SK-N-SH treated with all-trans-retinoic acid at 6 μM for 48 hours (cell line): ENCODE measurements around the gene FBXW4.

Experiments used
- ARNTL ChIP-seq: fragments of 450-650 bp; formaldehyde crosslinking; IDR thresholded peaks from 2 replicates; pipeline ENCODE4 v1.5.0; 2020; ENCODE audit warnings: low read depth, mild to moderate bottlenecking, moderate library complexity, borderline replicate concordance
- CSDC2 ChIP-seq: fragments of 250-450 bp; sonication (Bioruptor Pico); IDR thresholded peaks from 2 replicates; pipeline ENCODE4 v1.5.0; 2020; ENCODE audit warnings: mild to moderate bottlenecking, moderate library complexity
- ESRRG ChIP-seq: fragments of 250-450 bp; sonication (Bioruptor Pico); IDR thresholded peaks from 2 replicates; pipeline ENCODE4 v1.6.1; 2021; ENCODE audit warnings: mild to moderate bottlenecking
- RARB ChIP-seq: fragments of 250-450 bp; sonication (Bioruptor Pico); IDR thresholded peaks from 2 replicates; pipeline ENCODE4 v1.8.0; 2021; ENCODE audit warnings: mild to moderate bottlenecking, moderate library complexity
- ZNF565 ChIP-seq: fragments of 450-650 bp; formaldehyde crosslinking; conservative IDR thresholded peaks from 2 replicates; pipeline ENCODE4 v1.5.0; 2020; ENCODE audit warnings: low read depth, mild to moderate bottlenecking, moderate library complexity
- TF ChIP-seq, protein P1 (sequence below): fragments of 250-450 bp; sonication (Bioruptor Pico); IDR thresholded peaks from 2 replicates; pipeline ENCODE4 v1.8.0; 2020; ENCODE audit warnings: mild to moderate bottlenecking, moderate library complexity, borderline replicate concordance

DNA sequence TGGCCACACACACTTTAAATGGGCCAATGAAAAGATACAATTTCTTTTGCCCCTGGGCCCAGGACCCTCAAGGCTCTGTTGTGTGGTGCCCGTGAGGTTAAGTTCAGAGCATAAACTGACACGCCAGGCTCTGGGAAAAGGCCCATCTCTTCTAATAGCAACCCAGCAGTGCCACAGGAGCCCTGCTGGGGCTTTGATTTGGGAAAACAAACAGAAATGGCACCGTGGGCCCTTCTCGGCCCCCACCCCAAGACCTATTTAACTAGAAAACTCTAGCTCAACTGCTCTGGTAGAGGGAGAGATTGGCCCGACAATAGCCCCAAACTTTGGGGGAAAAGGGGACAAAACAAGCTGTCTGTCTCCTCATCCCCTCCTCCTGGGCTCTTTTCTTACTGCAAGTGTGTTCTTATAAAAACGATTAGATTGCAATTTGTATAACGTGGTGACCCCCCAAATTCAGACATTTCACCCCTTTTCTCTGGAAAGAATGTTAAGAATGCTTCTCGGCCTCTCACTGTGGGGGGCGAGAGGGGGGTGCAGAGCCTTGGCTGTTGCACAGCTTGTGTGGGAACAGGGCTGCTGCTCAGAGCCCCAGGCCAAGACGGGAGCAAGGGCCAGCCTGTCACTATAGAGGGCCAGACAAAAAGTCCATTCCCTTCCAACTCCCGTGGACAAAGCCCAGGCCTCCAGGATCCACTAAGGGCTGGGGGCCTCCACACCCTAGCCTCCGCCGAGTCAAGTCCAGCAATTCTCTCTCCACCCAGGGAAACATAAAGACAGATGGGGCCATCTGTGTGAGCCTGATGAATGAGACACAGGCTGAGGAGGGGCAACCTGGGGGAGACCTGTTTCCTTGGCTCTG lies 80.1 kb downstream of the FBXW4 start:
- TF ChIP-seq, protein P1, sequence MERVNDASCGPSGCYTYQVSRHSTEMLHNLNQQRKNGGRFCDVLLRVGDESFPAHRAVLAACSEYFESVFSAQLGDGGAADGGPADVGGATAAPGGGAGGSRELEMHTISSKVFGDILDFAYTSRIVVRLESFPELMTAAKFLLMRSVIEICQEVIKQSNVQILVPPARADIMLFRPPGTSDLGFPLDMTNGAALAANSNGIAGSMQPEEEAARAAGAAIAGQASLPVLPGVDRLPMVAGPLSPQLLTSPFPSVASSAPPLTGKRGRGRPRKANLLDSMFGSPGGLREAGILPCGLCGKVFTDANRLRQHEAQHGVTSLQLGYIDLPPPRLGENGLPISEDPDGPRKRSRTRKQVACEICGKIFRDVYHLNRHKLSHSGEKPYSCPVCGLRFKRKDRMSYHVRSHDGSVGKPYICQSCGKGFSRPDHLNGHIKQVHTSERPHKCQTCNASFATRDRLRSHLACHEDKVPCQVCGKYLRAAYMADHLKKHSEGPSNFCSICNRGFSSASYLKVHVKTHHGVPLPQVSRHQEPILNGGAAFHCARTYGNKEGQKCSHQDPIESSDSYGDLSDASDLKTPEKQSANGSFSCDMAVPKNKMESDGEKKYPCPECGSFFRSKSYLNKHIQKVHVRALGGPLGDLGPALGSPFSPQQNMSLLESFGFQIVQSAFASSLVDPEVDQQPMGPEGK = no peak
- no peak for TF ChIP-seq RARB (CRISPR knock-in tag)
- no peak for TF ChIP-seq ESRRG (CRISPR knock-in tag)
- TF ChIP-seq ZNF565 (CRISPR knock-in tag) = no peak
- TF ChIP-seq CSDC2 (CRISPR knock-in tag) = no peak
- TF ChIP-seq ARNTL (CRISPR knock-in tag) = no peak
